Stimulated activated CD4-positive, alpha-beta T cell treated with anti-CD3 and anti-CD28 coated beads, Interleukin-12 subunit alpha, Interleukin-12 subunit beta, amount 100 ng/mL, for 24 hours (primary cell): Measurements from ENCODE around the gene PRTG.
"Not testable (repeated sequence)": the region's sequence is repeated elsewhere in the genome, so short reads cannot be mapped to it uniquely, and the experiment has no call there.

Experiments used
- DNase-seq, 2 experiments: peaks; one replicate each; pipeline ENCODE4 v3.0.0-alpha.2; 2020; ENCODE audit warnings: low read depth in 2 of 2

Gene PRTG

GRCh38 chr15:55742498-55742926 lies 440 bp downstream of the PRTG start:
- DNase-seq = no peak

- DNase-seq = no peak
Measured at GRCh38 chr15:55741833-55742497, 987 bp downstream of the PRTG start.

GRCh38 chr15:55740981-55741832 lies 1.7 kb downstream of the PRTG start:
- DNase-seq = no peak

GRCh38 chr15:55740359-55740878 lies 2.5 kb downstream of the PRTG start:
- DNase-seq = no peak

- no peak for DNase-seq
Measured at GRCh38 chr15:55739641-55740040, 3.3 kb downstream of the PRTG start.

- no peak for DNase-seq
Measured at GRCh38 chr15:55738715-55739114, 4.2 kb downstream of the PRTG start.

GRCh38 chr15:55737373-55737772 lies 5.6 kb downstream of the PRTG start:
- DNase-seq = no peak

- no peak for DNase-seq
Measured at GRCh38 chr15:55736756-55737155, 6.2 kb downstream of the PRTG start.

GRCh38 chr15:55734641-55735040 lies 8.3 kb downstream of the PRTG start:
- DNase-seq = no peak

GRCh38 chr15:55733461-55733860 lies 9.5 kb downstream of the PRTG start:
- not testable (repeated sequence) for DNase-seq

- no peak for DNase-seq
Measured at GRCh38 chr15:55721554-55722185, 21.3 kb downstream of the PRTG start.

- DNase-seq = no peak
Measured at GRCh38 chr15:55715355-55716076, 27.4 kb downstream of the PRTG start.

- no peak for DNase-seq
Measured at GRCh38 chr15:55714064-55714463, 28.9 kb downstream of the PRTG start.

- no peak for DNase-seq
Measured at GRCh38 chr15:55712363-55712762, 30.6 kb downstream of the PRTG start.

- DNase-seq = no peak
Measured at GRCh38 chr15:55710286-55710685, 32.7 kb downstream of the PRTG start.

- DNase-seq = no peak
Measured at GRCh38 chr15:55709458-55709857, 33.5 kb downstream of the PRTG start.

GRCh38 chr15:55708720-55709119 lies 34.2 kb downstream of the PRTG start:
- DNase-seq = no peak

GRCh38 chr15:55707951-55708350 lies 35.0 kb downstream of the PRTG start:
- DNase-seq = no peak

GRCh38 chr15:55707518-55707917 lies 35.4 kb downstream of the PRTG start:
- no peak for DNase-seq

- no peak for DNase-seq
Measured at GRCh38 chr15:55703873-55704301, 39.1 kb downstream of the PRTG start.

GRCh38 chr15:55700876-55701275 lies 42.1 kb downstream of the PRTG start:
- no peak for DNase-seq

- DNase-seq = no peak
Measured at GRCh38 chr15:55698653-55699052, 44.3 kb downstream of the PRTG start.
